ENCODE measurements around the gene HK1. TPM values are rescaled to one million over a fixed set of nuclear protein-coding genes. Genes with fewer than 3 reads are reported as not detected.

Gene HK1
- total RNA-seq, 1 experiment from 2014 or later, result 98.8 TPM

- Histone ChIP-seq H4K5ac (ENCODE audit: insufficient read length, low read depth, low read length) (no peak overlapping the region), H2AK5ac (ENCODE audit: insufficient read length, low read length) (no peak overlapping the region), H2AFZ (ENCODE audit: low read length) (no peak overlapping the region), H2BK20ac (ENCODE audit: low read depth, low read length, poor library complexity, severe bottlenecking) (no peak overlapping the region), H4K91ac (ENCODE audit: insufficient read length, low read depth, low read length) (no peak overlapping the region), H3K4ac (ENCODE audit: low read depth, low read length) (no peak overlapping the region), H4K20me1 (ENCODE audit: control insufficient read depth, insufficient read depth, insufficient read length) (no peaks in the 10 kb centered on the region), H2BK120ac (ENCODE audit: low read depth, low read length, poor library complexity, severe bottlenecking) (no peak overlapping the region), H3K27me3 (ENCODE audit: insufficient read depth, low read length) (no peaks in the 10 kb centered on the region), H4K8ac (replicated peaks; ENCODE audit: insufficient read length, low read depth, low read length) (no peak overlapping the region), H3T11ph (ENCODE audit: low read length) (no peak overlapping the region), H3K23ac (ENCODE audit: insufficient read length, low read depth, low read length) (no peak overlapping the region), H2BK12ac (ENCODE audit: insufficient read length, low read depth, low read length) (no peak overlapping the region), H3K79me2 (ENCODE audit: insufficient read depth, low read length) (no peaks in the 10 kb centered on the region), H3K18ac (ENCODE audit: insufficient read length, low read depth, low read length) (no peak overlapping the region), H3K14ac (ENCODE audit: insufficient read depth, low read length) (no peak overlapping the region), H3K9me3 (ENCODE audit: control insufficient read depth, low read depth, low read length) (no peaks in the 10 kb centered on the region), H3K4me1 (ENCODE audit: insufficient read depth, low read length) (no peaks in the 10 kb centered on the region; the same call in 1 of the 2 replicates), H2BK15ac (ENCODE audit: low read depth, low read length) (no peak overlapping the region), H3K23me2 (ENCODE audit: insufficient read length, low read depth, low read length, poor library complexity, severe bottlenecking) (no peaks in the 10 kb centered on the region), H3K79me1 (ENCODE audit: insufficient read depth, low read depth, low read length, poor library complexity, severe bottlenecking) (no peaks in the 10 kb centered on the region), H3K56ac (ENCODE audit: insufficient read length, low read depth, low read length) (no peak overlapping the region), H3K9ac (ENCODE audit: extremely low read depth, insufficient read length, low read length) (no peak overlapping the region), H3K4me2 (ENCODE audit: insufficient read depth, insufficient read length, low read length) (no peak overlapping the region), H2BK5ac (ENCODE audit: insufficient read length, low read length) (no peak overlapping the region), H3K27ac (ENCODE audit: insufficient read length, low read depth, low read length) (no peak overlapping the region)
- H3K27me3 Mint-ChIP-seq (ENCODE audit: low read depth), result peaks cover 14% of the 10 kb centered on the region
- H3K4me1 Mint-ChIP-seq, result peaks cover 26 to 34% of the 10 kb centered on the region in 2 experiments
- H3K9me3 Mint-ChIP-seq, result no peaks in the 10 kb centered on the region
- peaks cover 6 to 17% (median 16%) of the 10 kb centered on the region in 3 experiments for H3K36me3 Mint-ChIP-seq (ENCODE audit: insufficient read depth in 1 of 3, low read depth in 3 of 3)
- no peak for TF ChIP-seq CTCF (conservative IDR thresholded peaks at IDR 0.05)
- H3K27ac Mint-ChIP-seq, result peak overlapping the region; percentile 70 to 77 (median 77); a peak in 5 of 7 replicates
- peak; percentile 67 for DNase-seq
- no peak overlapping the region; a peak in 1 of 5 replicates for H3K4me3 Mint-ChIP-seq
- no CpG with 5 or more reads among the region's 5 CpGs for WGBS (ENCODE audit: extremely low coverage, insufficient read length, low lambda C conversion rate)
Observed at GRCh38 chr10:69406302-69406811, 128.1 kb downstream of the HK1 start.

All from H9 (cell line).